ENCODE results near the gene RHEBL1.

RHEBL1 gene

DNA sequence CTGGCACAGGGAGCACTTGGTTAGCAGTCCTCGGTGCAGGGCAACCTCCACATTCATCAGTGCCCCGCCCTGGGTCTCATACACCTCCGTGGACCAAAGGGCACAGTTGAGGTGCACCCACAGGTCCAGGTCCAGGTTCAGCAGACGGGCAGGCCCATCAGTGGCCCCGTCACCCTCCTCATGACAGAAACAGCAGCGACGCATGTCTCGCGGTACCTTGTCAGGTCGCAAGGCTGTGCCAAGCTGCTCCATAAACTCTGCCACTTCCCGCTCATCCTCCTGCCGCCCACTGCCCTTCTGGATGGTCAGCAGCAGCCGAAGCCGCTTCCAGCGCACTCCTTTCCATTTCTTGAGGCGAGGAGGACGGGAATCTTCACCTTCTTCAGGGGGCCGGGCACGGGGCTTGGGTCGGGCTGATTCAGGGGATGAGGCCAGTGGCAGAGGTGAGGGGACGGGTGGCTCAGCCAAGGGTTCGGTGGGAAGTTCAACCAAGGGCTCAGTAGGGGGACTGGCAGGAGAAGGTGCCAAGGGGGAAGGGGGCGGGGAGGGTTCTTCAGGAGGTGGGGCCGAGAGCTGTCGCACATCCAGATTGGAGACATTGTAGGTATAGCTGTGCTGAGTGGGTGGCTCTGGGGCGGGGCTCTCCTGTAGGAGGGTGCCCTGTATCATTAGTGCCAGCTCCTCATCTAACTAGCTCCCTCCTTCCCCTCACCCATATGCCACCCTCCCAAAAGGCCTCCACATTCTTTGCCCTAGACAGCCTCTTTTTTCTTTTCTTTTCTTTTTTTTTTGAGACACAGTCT, 42.9 kb downstream of the RHEBL1 start:
- TF ChIP-seq, protein P1, sequence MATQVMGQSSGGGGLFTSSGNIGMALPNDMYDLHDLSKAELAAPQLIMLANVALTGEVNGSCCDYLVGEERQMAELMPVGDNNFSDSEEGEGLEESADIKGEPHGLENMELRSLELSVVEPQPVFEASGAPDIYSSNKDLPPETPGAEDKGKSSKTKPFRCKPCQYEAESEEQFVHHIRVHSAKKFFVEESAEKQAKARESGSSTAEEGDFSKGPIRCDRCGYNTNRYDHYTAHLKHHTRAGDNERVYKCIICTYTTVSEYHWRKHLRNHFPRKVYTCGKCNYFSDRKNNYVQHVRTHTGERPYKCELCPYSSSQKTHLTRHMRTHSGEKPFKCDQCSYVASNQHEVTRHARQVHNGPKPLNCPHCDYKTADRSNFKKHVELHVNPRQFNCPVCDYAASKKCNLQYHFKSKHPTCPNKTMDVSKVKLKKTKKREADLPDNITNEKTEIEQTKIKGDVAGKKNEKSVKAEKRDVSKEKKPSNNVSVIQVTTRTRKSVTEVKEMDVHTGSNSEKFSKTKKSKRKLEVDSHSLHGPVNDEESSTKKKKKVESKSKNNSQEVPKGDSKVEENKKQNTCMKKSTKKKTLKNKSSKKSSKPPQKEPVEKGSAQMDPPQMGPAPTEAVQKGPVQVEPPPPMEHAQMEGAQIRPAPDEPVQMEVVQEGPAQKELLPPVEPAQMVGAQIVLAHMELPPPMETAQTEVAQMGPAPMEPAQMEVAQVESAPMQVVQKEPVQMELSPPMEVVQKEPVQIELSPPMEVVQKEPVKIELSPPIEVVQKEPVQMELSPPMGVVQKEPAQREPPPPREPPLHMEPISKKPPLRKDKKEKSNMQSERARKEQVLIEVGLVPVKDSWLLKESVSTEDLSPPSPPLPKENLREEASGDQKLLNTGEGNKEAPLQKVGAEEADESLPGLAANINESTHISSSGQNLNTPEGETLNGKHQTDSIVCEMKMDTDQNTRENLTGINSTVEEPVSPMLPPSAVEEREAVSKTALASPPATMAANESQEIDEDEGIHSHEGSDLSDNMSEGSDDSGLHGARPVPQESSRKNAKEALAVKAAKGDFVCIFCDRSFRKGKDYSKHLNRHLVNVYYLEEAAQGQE (IDR thresholded peaks at IDR 0.05; ENCODE audit: insufficient read depth in 1 of 2, low read depth in 2 of 2, low read length in 2 of 2), result no peak
- TF ChIP-seq POLR2AphosphoS5 (IDR thresholded peaks at IDR 0.05; ENCODE audit: low read depth, low read length), result no peak

DNA sequence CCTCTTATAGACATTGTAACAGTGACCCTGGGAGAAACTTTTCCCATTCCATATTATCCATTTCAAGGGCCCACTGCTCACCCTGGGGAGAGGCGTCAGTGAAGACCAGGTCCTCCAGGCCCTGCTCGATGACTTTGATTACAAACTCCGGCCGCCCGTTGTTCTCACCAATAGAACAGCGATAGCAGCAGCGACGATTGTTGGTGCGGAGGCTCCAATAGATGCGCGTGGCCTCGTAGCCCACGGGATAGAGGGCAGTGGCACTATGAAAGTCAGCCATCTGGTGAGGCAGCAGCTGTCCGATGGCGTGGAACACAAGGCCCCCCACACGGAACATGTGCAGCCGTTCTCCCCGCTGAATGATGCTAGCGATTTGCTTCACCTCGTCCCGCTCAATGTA, 43.7 kb downstream of the RHEBL1 start:
- TF ChIP-seq POLR2AphosphoS5 (IDR thresholded peaks at IDR 0.05; ENCODE audit: low read depth, low read length) (no peak), SIN3A (IDR thresholded peaks at IDR 0.05; ENCODE audit: borderline replicate concordance, insufficient read depth, low read length) (no peak), TAF1 (IDR thresholded peaks at IDR 0.05; ENCODE audit: borderline replicate concordance, insufficient read depth, low read length) (no peak), FOXP2 (optimal IDR thresholded peaks at IDR 0.05; ENCODE audit: borderline replicate concordance, extremely low read depth, extremely low read length, insufficient read depth) (no peak)
- TF ChIP-seq, protein P1 (IDR thresholded peaks at IDR 0.05; ENCODE audit: insufficient read depth in 1 of 2, low read depth in 2 of 2, low read length in 2 of 2), result no peak

DNA sequence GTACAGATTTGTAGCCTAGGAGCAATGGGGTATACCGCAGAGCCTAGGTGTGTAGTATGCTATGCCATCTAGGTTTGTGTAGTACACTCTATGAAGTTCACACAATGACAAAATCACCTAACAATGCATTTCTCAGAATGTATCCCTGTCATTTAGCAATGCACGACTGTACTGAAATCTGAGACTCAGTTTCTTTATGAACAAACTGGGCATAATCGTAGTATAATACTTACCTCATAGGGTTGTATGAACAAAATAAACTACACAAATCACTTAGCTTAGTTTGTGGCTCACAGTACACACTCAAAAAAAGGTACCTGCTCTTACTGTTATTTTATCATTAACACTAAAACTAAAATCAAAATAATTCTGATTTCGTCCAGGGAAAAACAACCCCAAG, 44.3 kb downstream of the RHEBL1 start:
- TF ChIP-seq POLR2AphosphoS5 (IDR thresholded peaks at IDR 0.05; ENCODE audit: low read depth, low read length) (no peak), TAF1 (IDR thresholded peaks at IDR 0.05; ENCODE audit: borderline replicate concordance, insufficient read depth, low read length) (no peak), SIN3A (IDR thresholded peaks at IDR 0.05; ENCODE audit: borderline replicate concordance, insufficient read depth, low read length) (no peak), FOXP2 (optimal IDR thresholded peaks at IDR 0.05; ENCODE audit: borderline replicate concordance, extremely low read depth, extremely low read length, insufficient read depth) (no peak)
- TF ChIP-seq, protein P1 (IDR thresholded peaks at IDR 0.05; ENCODE audit: insufficient read depth in 1 of 2, low read depth in 2 of 2, low read length in 2 of 2), result no peak

DNA sequence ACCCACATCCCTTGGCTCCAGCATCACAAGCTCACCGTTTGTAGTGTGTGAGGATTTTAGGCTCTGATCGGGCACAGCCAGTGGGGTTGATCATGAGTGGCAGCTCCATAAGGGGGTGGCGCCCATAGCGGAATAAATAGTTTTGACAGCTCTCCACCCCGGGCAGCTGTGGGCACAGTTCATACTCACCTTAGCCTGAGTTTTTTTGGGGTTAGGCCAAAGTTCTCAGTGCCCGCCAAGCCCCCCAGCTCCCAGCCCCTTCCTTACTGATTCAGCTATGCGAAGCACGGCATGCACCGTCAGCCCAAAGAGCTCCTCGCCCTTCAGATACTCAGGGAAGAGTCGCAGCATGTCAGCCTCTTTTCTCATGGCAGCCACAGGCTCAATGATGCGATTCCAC, 45.2 kb downstream of the RHEBL1 start:
- TF ChIP-seq FOXP2 (optimal IDR thresholded peaks at IDR 0.05; ENCODE audit: borderline replicate concordance, extremely low read depth, extremely low read length, insufficient read depth) (no peak), SIN3A (IDR thresholded peaks at IDR 0.05; ENCODE audit: borderline replicate concordance, insufficient read depth, low read length) (no peak), POLR2AphosphoS5 (IDR thresholded peaks at IDR 0.05; ENCODE audit: low read depth, low read length) (no peak), TAF1 (IDR thresholded peaks at IDR 0.05; ENCODE audit: borderline replicate concordance, insufficient read depth, low read length) (no peak)
- TF ChIP-seq, protein P1 (IDR thresholded peaks at IDR 0.05; ENCODE audit: insufficient read depth in 1 of 2, low read depth in 2 of 2, low read length in 2 of 2), result no peak

DNA sequence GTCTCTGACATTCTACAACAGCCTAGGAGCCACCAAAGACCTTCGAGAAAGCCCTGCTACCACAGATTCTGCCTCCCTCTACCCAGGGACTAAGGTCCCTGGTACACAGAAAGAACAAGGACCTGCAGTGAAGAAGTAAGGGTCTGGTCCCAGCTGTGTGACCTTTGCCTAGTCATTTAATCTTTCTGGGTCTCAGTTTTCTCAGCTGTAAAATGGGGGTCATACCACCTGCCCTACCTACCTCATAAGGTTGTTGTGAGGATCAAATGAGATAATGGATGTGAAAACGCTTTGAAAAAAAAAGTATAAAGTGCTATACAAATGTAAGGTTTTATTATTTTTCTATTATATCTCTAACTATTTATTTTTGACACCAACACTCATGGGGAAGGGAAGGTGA, 46.0 kb downstream of the RHEBL1 start:
- no peak for TF ChIP-seq TAF1 (IDR thresholded peaks at IDR 0.05; ENCODE audit: borderline replicate concordance, insufficient read depth, low read length)
- no peak for TF ChIP-seq POLR2AphosphoS5 (IDR thresholded peaks at IDR 0.05; ENCODE audit: low read depth, low read length)
- no peak for TF ChIP-seq SIN3A (IDR thresholded peaks at IDR 0.05; ENCODE audit: borderline replicate concordance, insufficient read depth, low read length)
- no peak for TF ChIP-seq FOXP2 (optimal IDR thresholded peaks at IDR 0.05; ENCODE audit: borderline replicate concordance, extremely low read depth, extremely low read length, insufficient read depth)
- TF ChIP-seq, protein P1 (IDR thresholded peaks at IDR 0.05; ENCODE audit: insufficient read depth in 1 of 2, low read depth in 2 of 2, low read length in 2 of 2), result no peak

All from PFSK-1 (cell line).